Heart left ventricle (tissue), 16 donors: ENCODE results near the gene CCDC47. TPM values are rescaled to one million over a fixed set of nuclear protein-coding genes. Genes with fewer than 3 reads are reported as not detected.
A peak's percentile ranks its signal among the peaks of the same experiment; 100 is the strongest.

Experiments used
- ATAC-seq, 4 donors: fragments of 200-7000 bp; cut with Tn5 transposase; one replicate each; pipeline ENCODE4 v1.9.1; 2020 to 2022; ENCODE audit warnings: moderate library complexity in 4 of 4, mild to moderate bottlenecking in 3 of 4, moderate number of reproducible peaks in 1 of 4
- DNase-seq, 5 donors: peaks; one replicate each; pipeline ENCODE4 v3.0.0-alpha.2; 2020
- H3K27ac ChIP-seq, 12 donors: fragments of 200-600 bp; sonication (generic) in 4 of 12; one replicate each; pipeline versions ENCODE4 v1.5.0 to v1.8.0; 2016 to 2022; ENCODE audit warnings: mild to moderate bottlenecking in 2 of 12
- H3K27me3 ChIP-seq, 9 donors: fragments of 200-600 bp; sonication (generic) in 2 of 9; one replicate each; pipeline versions ENCODE4 v1.5.1 to v1.8.0; 2016 to 2022; ENCODE audit warnings: mild to moderate bottlenecking in 3 of 9
- H3K36me3 ChIP-seq, 9 donors: fragments of 200-600 bp; sonication (generic) in 2 of 9; one replicate each; pipeline versions ENCODE4 v1.5.0 to v1.8.0; 2018 to 2022; ENCODE audit warnings: mild to moderate bottlenecking in 2 of 9
- H3K4me1 ChIP-seq, 12 donors: fragments of 200-600 bp; sonication (generic) in 4 of 12; one replicate each; pipeline versions ENCODE4 v1.5.0 to v1.8.0; 2016 to 2022; ENCODE audit warnings: mild to moderate bottlenecking in 3 of 12
- H3K4me3 ChIP-seq, 12 donors: fragments of 200-600 bp; sonication (generic) in 4 of 12; one replicate each; pipeline versions ENCODE4 v1.5.0 to v1.8.0; 2017 to 2022; ENCODE audit warnings: mild to moderate bottlenecking in 9 of 12, moderate library complexity in 4 of 12
- H3K9me3 ChIP-seq, 12 donors: fragments of 200-600 bp; sonication (generic) in 4 of 12; one replicate each; pipeline versions ENCODE4 v1.5.0 to v1.8.0; 2016 to 2022; ENCODE audit warnings: mild to moderate bottlenecking in 1 of 12
- CTCF ChIP-seq, 12 donors: fragments of 200-600 bp; sonication (generic) in 4 of 12; IDR thresholded peaks; one replicate each; pipeline versions ENCODE4 v1.5.0 to v1.8.0; 2018 to 2022; ENCODE audit warnings: antibody characterized with exemption in 12 of 12, mild to moderate bottlenecking in 5 of 12
- POLR2A ChIP-seq, 2 donors: fragments of 450-650 bp; IDR thresholded peaks; one replicate each; pipeline ENCODE4 v1.6.1; 2017; ENCODE audit warnings: antibody characterized with exemption in 2 of 2, mild to moderate bottlenecking in 2 of 2, moderate library complexity in 2 of 2
- WGBS, 4 donors: extraction: QIAGEN DNeasy Blood & Tissue Kit in 2 of 4; methylation state at CpG; one replicate each; pipeline versions ENCODE4 v1.1.5 to v1.1.7; 2013 to 2018; 5-methylcytosine and 5-hydroxymethylcytosine counted together
- intact Hi-C, 10 donors: fragments of 100-400 bp; cut with DNase I; formaldehyde crosslinking; loops; one replicate each; pipeline versions ENCODE4 v1.11.1 to v1.14.2; 2022
- polyA plus RNA-seq, 2 donors: library from polyadenylated mRNA; stranded (reverse); fragments of 200-250 nt; gene quantifications; one replicate each; pipeline ENCODE4 v1.2.3, GENCODE V29; 2013
- total RNA-seq, 9 donors: library from RNA; depleted of rRNA in 2 of 9; stranded (reverse); fragments of >200 nt in 2 of 9; fragmentation: NEBNext Ultra II Directional in 3 of 9; extraction: Animal tissue kit (Norgen Biotek cat#: 25700) in 3 of 9; gene quantifications; one replicate each; pipeline versions ENCODE4 v1.1.0 to v1.2.4, GENCODE V29; 2016 to 2023
- donor health status: ischemic (EF 13 %, LVEDD 7.1; RV severe dilation, severe dysfunction).
- donor health status: healthy with polysubstance abuse.
- donor health status: DM: no; HTN: yes; CAD: no.
- donor health status: DM: no; HTN: no; CAD: no.
- donor health status: ischemic (EF 25% LVEDD 6.9; RV normal size, moderate dysfunction).
- donor health status: ischemic (EF 25% LVEDD 5.7; RV mildly dilated, moderate dysfunction).
- donor health status: healthy.
- donor health status: DM: yes; HTN: yes; CAD: no.
- donor health status: ischemic (EF 35%, LVEDD 5.7; RV mildly dilated, moderate dysfunction).
- donor health status: nonischemic (EF 11% LVEDD 7.7; RV severe dilation, severe dysfunction).
- donor health status: DM: yes; HTN: yes; CAD: no.
- donor health status: PGD.
- donor health status: ischemic (EF 29% LVEDD 5.4; RV normal size, mild dysfunction).
- donor health status: nonischemic (EF 23%, LVEDD 6.1; RV moderate dilation, normal function).

Gene CCDC47
- total and polyA plus RNA-seq, 11 donors, result 38.4 to 139 (median 84.3) TPM

- H3K27me3 ChIP-seq, result no peaks in the 10 kb centered on the region
- intact Hi-C loops, result loop anchor here in 4 of 10 donors (1.0 to 10.0 kb wide), 4 partner anchors 17 to 71 kb away; partner anchors contain the start of gene MAP3K3 (in 1 of the 4)
- peak overlapping the region in 2 of 12 donors; percentile 11 to 96 for H3K27ac ChIP-seq
- H3K4me1 ChIP-seq, result peaks cover 0 to 38% (median 13%) of the 10 kb centered on the region in 12 donors
- WGBS, 4 donors, result 86 to 93% (median 87%) methylated on average over 6 of the region's 6 CpGs
- TF ChIP-seq CTCF (IDR thresholded peaks at IDR 0.05), result no peak
- TF ChIP-seq POLR2A (IDR thresholded peaks at IDR 0.05), result no peak
- H3K4me3 ChIP-seq, result no peak overlapping the region
- H3K9me3 ChIP-seq, result no peaks in the 10 kb centered on the region
- peaks cover 0 to 62% (median 47%) of the 10 kb centered on the region in 9 donors for H3K36me3 ChIP-seq
- ATAC-seq (no peak), DNase-seq (no peak)
Measured at GRCh38 chr17:63695889-63696288, 77.5 kb downstream of the CCDC47 start.

Other genes starting within 250 kb of the CCDC47 start
- 10 to 100 TPM; 30.2 to 61.8 (median 47.8) TPM for gene DCAF7, start 223.1 kb downstream of the CCDC47 start, total RNA-seq
- gene DCAF7, start 223.1 kb downstream of the CCDC47 start, polyA plus RNA-seq, result 10 to 100 TPM in 1 of 2 donors, 1 to 10 TPM in 1; 9.9 to 31.3 TPM
- gene TACO1, start 172.7 kb downstream of the CCDC47 start, total RNA-seq, result 10 to 100 TPM; 23.0 to 48.0 (median 40.6) TPM
- 10 to 100 TPM; 52.7 to 54.9 TPM for gene TACO1, start 172.7 kb downstream of the CCDC47 start, polyA plus RNA-seq
- gene MAP3K3, start 151.2 kb downstream of the CCDC47 start, total RNA-seq, result 100 to 1,000 TPM in 1 of 9 donors, 10 to 100 TPM in 8; 31.0 to 102 (median 58.0) TPM
- gene MAP3K3, start 151.2 kb downstream of the CCDC47 start, polyA plus RNA-seq, result 10 to 100 TPM; 20.5 to 70.9 TPM
- gene LIMD2, start 73.5 kb downstream of the CCDC47 start, total RNA-seq, result 10 to 100 TPM in 2 of 9 donors, 1 to 10 TPM in 7; 1.9 to 48.0 (median 3.4) TPM
- 1 to 10 TPM; 4.0 to 5.4 TPM for gene LIMD2, start 73.5 kb downstream of the CCDC47 start, polyA plus RNA-seq
- gene STRADA, start 31.8 kb downstream of the CCDC47 start, total RNA-seq, result 10 to 100 TPM; 10.2 to 26.1 (median 15.3) TPM
- 10 to 100 TPM; 15.9 to 18.3 TPM for gene STRADA, start 31.8 kb downstream of the CCDC47 start, polyA plus RNA-seq
- gene DDX42, start 573 bp upstream of the CCDC47 start, total RNA-seq, result 10 to 100 TPM; 30.1 to 75.0 (median 61.0) TPM
- 10 to 100 TPM; 34.4 to 44.8 TPM for gene DDX42, start 573 bp upstream of the CCDC47 start, polyA plus RNA-seq
- 100 to 1,000 TPM in 7 of 9 donors, 10 to 100 TPM in 2; 64.7 to 143 (median 113) TPM for gene PSMC5, start 53.8 kb upstream of the CCDC47 start, total RNA-seq
- 100 to 1,000 TPM; 164 to 189 TPM for gene PSMC5, start 53.8 kb upstream of the CCDC47 start, polyA plus RNA-seq
- 10 to 100 TPM; 22.1 to 46.5 (median 25.7) TPM for gene FTSJ3, start 54.1 kb upstream of the CCDC47 start, total RNA-seq
- 10 to 100 TPM; 12.5 to 44.6 TPM for gene FTSJ3, start 54.1 kb upstream of the CCDC47 start, polyA plus RNA-seq
- 10 to 100 TPM; 11.3 to 40.9 (median 24.1) TPM for gene SMARCD2, start 69.1 kb upstream of the CCDC47 start, total RNA-seq
- 10 to 100 TPM; 16.5 to 26.9 TPM for gene SMARCD2, start 69.1 kb upstream of the CCDC47 start, polyA plus RNA-seq
- not detected for gene CSH2, start 100.1 kb upstream of the CCDC47 start, total RNA-seq
- gene CSH2, start 100.1 kb upstream of the CCDC47 start, polyA plus RNA-seq, result not detected
- gene GH2, start 108.3 kb upstream of the CCDC47 start, total RNA-seq, result not detected
- gene GH2, start 108.3 kb upstream of the CCDC47 start, polyA plus RNA-seq, result not detected
- not detected for gene CSH1, start 123.0 kb upstream of the CCDC47 start, total RNA-seq
- gene CSH1, start 123.0 kb upstream of the CCDC47 start, polyA plus RNA-seq, result not detected
- gene CSHL1, start 137.7 kb upstream of the CCDC47 start, total RNA-seq, result not detected
- not detected for gene CSHL1, start 137.7 kb upstream of the CCDC47 start, polyA plus RNA-seq
- gene GH1, start 145.2 kb upstream of the CCDC47 start, total RNA-seq, result not detected
- not detected for gene GH1, start 145.2 kb upstream of the CCDC47 start, polyA plus RNA-seq
- gene CD79B, start 158.7 kb upstream of the CCDC47 start, total RNA-seq, result 10 to 100 TPM in 2 of 9 donors, 1 to 10 TPM in 7; 2.2 to 16.2 (median 4.3) TPM
- 1 to 10 TPM; 5.1 to 6.3 TPM for gene CD79B, start 158.7 kb upstream of the CCDC47 start, polyA plus RNA-seq
- 1 to 10 TPM in 4 of 9 donors, under 1 TPM in 5; 0.37 to 2.1 (median 0.67) TPM for gene SCN4A, start 199.3 kb upstream of the CCDC47 start, total RNA-seq
- 1 to 10 TPM in 1 of 2 donors, under 1 TPM in 1; 0.33 to 1.8 TPM for gene SCN4A, start 199.3 kb upstream of the CCDC47 start, polyA plus RNA-seq
- gene PRR29, start 224.8 kb upstream of the CCDC47 start, total RNA-seq, result 1 to 10 TPM in 1 of 9 donors, under 1 TPM in 5, not detected in 3; 0.15 to 1.8 (median 0.34) TPM
- under 1 TPM; 0.15 to 0.19 TPM for gene PRR29, start 224.8 kb upstream of the CCDC47 start, polyA plus RNA-seq
- gene ICAM2, start 247.0 kb upstream of the CCDC47 start, total RNA-seq, result 100 to 1,000 TPM in 2 of 9 donors, 10 to 100 TPM in 7; 24.4 to 262 (median 33.0) TPM
- gene ICAM2, start 247.0 kb upstream of the CCDC47 start, polyA plus RNA-seq, result 10 to 100 TPM; 61.0 to 64.1 TPM